ENCODE measurements around the gene C2CD4B.

The C2CD4B gene

GRCh38 chr15:62165104-62165792, at the start of gene C2CD4B:
C2CD4B (minus strand) TSS chr15:62165285; CDS start chr15:62164984, 301 bp downstream.
- peak in 1 of 2 donors; percentile 30 for DNase-seq (ENCODE audit: low read depth in 2 of 2)

DNA sequence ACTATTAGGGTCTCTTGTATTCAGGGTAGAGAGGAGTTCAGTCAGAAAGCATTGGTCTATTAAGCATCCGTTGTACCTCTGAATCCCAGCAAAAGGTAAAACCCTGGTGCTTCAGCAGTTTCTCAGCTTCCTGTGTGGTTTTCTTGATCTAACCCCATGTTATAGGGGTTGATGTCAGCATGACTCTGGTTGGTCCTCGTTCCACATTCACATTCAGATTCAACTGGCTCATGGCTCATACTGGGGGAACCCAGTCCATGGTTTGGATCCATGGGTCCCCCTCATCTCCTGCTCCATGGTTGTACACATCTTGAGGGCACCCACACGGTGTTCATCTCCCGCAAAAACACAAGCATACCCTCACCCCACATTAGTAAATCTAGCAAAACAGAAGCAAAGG, 47.7 kb upstream of the C2CD4B start:
- no peak for DNase-seq (ENCODE audit: low read depth in 2 of 2)

- no peak for DNase-seq (ENCODE audit: low read depth in 2 of 2)
These were observed 46.3 kb upstream of the C2CD4B start for GRCh38 chr15:62211348-62211747.

DNA sequence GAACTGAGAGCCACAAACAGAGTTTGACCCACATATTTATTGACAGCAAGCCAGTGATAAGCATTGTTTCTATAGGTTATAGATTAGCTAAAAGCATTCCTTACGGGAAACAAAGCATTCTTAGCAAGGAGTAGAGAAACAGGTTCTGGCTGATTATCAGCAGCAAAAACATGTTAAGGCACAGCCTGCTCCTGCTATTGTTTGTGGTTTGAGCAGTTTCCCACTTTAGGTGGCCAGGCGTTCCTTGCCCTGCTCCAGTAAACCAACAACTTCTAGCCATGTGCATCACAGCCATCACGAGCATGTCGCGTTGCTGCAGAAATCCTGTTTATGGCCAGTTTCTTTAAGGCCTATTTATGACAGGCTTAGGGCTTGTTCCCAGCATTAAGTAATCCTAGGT, 44.7 kb upstream of the C2CD4B start:
- no peak for DNase-seq (ENCODE audit: low read depth in 2 of 2)

DNA sequence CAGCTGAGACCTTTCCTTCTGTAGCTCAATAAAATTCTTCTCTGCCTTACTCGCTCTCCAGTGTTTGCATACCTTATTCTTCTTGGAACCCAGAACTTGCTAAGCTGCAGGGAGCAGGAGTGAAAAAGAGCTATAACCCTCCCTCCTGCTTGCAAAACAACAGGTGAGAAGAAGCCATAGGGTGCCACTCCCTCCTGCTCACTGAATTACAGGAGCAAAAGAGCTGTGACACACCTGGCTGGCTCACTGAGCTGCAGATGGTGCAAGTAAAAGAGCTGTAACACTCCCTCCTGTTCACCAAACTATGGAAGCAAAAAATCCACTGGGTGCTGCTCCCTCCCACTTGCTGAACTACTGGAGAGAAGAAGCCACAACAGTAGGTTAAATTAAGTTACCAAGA, 44.2 kb upstream of the C2CD4B start:
- no peak for DNase-seq (ENCODE audit: low read depth in 2 of 2)

DNA sequence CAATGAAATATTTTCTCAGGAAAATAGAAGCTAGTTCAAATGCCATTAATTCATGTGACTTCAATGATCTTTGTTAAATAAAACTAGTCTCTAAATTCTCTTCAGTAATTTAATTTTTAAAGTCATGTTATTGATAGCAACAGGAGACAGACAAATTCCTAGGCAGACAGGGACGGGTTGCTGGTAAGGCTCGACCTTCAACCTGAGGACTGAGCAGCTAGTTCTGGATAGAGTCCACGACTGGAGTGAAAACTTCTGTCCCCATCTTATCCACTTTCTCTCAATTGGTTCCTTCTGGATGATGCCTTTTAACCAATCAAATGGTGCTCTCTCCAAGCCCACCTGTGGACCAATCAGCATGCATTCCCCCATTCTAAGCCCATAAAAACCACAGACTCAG, 43.8 kb upstream of the C2CD4B start:
- no peak for DNase-seq (ENCODE audit: low read depth in 2 of 2)

GRCh38 chr15:62208367-62208766, 43.3 kb upstream of the C2CD4B start:
- no peak for DNase-seq (ENCODE audit: low read depth in 2 of 2)

DNA sequence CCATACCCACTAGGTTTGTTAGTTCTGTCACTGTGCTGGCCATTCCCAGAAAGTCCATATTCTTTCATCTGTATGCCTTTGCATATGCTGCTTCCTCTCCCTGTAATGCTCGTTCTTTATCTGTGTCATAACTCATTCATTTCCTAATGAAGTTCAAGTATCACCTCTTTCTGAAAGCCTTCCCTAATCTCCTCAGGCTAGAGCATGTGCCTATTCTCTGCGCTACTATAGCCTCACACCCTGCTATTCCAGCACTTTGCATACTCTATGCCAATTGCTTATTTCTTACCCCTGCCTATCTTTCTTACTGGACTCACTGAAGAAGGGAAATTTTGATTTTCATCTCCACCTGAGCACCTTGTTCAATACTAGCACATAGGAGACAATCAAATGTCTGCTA, 25.6 kb upstream of the C2CD4B start:
- no peak for DNase-seq (ENCODE audit: low read depth in 2 of 2)

DNA sequence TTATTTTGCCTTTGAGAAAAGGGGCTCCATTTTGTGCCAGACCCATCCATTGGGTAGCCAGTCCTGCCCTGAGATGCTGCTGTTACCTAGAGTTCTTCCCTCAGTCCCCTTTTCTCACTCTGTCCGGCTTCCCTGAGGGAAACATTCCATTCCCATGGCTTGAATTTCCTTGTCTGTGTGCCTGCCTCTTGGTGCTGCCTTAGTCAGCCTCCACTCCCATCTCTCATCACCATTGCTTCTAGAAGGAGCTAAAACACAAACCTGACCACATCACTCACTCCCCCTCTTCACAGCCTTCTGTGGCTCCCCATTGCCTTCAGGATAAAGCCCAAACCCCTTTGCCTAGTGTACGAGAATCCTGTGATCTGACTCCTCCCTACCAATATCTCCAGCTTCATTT, 25.2 kb upstream of the C2CD4B start:
- no peak for DNase-seq (ENCODE audit: low read depth in 2 of 2)

GRCh38 chr15:62188744-62189143, 23.7 kb upstream of the C2CD4B start:
- DNase-seq (ENCODE audit: low read depth in 2 of 2): no peak

DNA sequence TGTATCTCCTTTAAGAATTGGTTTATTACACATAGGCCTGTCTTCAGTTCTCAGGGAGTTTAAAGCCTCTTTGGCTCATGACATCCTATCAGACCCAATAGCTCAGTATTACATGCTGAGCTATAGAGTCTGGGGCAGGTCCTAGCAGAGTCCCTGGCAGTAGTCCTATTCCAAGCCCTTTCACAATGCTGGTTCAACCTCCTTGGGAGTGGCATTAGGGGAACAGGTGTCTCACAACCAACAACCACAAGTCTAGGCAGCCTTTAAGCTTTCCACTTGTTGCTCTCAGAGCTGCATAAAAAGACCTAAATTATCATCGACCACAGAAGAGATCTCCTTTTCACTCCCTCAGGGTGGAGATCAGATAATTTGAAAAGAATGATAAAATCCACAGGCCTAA, 22.8 kb upstream of the C2CD4B start:
- no peak for DNase-seq (ENCODE audit: low read depth in 2 of 2)

GRCh38 chr15:62187425-62187824, 22.3 kb upstream of the C2CD4B start:
- no peak for DNase-seq (ENCODE audit: low read depth in 2 of 2)

- no peak for DNase-seq (ENCODE audit: low read depth in 2 of 2)
These were observed 21.5 kb upstream of the C2CD4B start for GRCh38 chr15:62186578-62186977.

DNA sequence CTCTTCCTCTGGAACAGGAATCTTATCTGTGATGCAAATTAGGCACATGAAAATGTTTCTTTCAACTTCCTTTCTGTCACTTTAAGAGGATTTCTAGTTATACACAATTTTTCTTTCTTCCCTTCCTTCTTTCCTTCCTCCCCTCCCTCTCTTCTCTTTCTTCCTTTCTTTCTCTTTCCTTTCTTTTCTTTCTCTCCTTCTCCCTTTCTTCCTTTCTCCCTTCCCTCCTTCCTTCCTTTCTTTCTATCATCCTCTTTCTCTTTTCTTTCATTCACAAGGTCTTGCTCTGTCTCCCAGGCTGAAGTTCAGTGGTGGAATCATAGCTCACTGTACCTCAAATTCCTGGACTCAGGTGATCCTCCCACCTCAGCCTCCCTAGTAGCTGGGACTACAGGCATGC, 18.0 kb upstream of the C2CD4B start:
- no peak for DNase-seq (ENCODE audit: low read depth in 2 of 2)

- no peak for DNase-seq (ENCODE audit: low read depth in 2 of 2)
These were observed 8.1 kb upstream of the C2CD4B start for GRCh38 chr15:62173215-62173614.

DNA sequence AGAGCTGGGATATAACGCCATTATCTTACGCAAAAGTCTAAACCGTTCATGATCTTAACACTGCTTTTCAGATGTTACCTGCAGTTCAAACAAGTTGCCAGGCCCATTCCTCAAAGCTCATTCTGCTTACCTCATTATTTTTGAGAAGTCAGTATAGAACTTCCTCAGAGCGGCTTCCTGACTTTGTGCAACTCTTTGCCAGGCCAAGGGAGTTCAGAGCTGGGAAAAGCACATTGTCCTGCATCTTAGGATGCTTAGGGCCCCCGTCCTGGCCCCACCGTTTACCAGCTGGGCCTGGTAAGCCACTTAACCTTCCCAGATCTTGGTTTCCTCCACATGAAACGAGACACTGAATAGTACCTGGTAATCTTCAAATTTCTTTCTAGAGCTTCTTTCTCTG, 6.8 kb upstream of the C2CD4B start:
- DNase-seq (ENCODE audit: low read depth in 2 of 2): no peak

GRCh38 chr15:62165793-62166375, 799 bp upstream of the C2CD4B start:
- no peak for DNase-seq (ENCODE audit: low read depth in 2 of 2)

- DNase-seq (ENCODE audit: low read depth in 2 of 2): no peak
These were observed 535 bp downstream of the C2CD4B start for GRCh38 chr15:62164396-62165103.

- no peak for DNase-seq (ENCODE audit: low read depth in 2 of 2)
These were observed 1.1 kb downstream of the C2CD4B start for GRCh38 chr15:62164014-62164395.

DNA sequence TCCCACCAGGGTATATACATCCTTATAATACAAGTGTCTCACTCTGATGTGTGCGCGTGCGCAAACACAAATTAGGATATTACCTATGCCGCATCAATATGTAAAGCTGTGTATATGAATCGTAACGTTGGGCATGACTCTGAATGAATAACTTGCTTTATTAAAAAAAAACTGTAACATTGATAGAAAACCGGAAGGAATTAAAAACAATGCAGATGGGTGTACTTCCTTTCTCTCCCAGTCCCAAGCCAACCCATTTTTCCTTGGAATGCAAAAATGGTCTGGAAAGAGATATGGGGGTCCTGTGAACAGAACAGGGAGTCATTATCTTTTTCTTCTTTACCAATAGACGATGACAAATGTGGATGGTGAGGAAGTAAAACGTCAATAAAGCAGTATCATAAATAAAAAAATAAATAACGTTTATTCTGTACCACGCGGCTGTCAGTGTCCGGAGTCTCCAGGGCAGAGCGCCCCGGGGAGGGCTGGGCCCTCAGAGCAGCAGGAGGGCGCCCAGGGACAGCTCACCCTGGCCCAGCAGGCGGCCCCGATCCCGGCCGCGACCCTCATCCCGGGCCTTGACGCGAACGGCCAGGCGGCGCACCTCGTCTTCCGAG, 1.6 kb downstream of the C2CD4B start:
- DNase-seq (ENCODE audit: low read depth in 2 of 2): no peak

GRCh38 chr15:62153228-62153627, 11.9 kb downstream of the C2CD4B start:
- DNase-seq (ENCODE audit: low read depth in 2 of 2): peak in 1 of 2 donors; percentile 12

DNA sequence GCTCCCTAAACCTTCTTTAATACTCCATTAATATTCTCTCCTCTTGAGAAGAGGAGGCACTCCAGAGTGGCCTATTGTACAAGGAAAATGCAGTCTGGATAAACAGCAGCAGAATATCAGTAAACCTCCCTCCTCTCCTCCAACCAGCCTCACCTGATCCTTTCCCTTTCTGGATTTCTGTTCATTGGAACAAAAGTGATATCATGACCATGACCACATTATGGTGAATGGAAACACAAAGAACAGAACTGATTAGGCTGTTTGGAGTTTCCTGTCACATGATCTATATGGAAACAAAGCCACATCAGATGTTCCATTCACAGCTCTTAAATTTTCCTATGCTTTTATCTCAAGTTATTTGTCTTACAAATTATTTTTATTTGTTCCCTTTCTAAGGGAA, 14.6 kb downstream of the C2CD4B start:
- DNase-seq (ENCODE audit: low read depth in 2 of 2): no peak

GRCh38 chr15:62149729-62150128, 15.4 kb downstream of the C2CD4B start:
- DNase-seq (ENCODE audit: low read depth in 2 of 2): no peak

Measured in stimulated activated CD8-positive, alpha-beta memory T cell treated with anti-CD3 and anti-CD28 coated beads, Interleukin-2, amount 100 ng/mL, for 48 hours (primary cell).